ENCODE results near the gene TMX4.

Gene TMX4

GRCh38 chr20:8000796-8001195 is 18.8 kb downstream of the TMX4 start:
- no peak overlapping the region for H3K4me3 ChIP-seq (ENCODE audit: low read depth, low read length)
- no peak for TF ChIP-seq CTCF (IDR thresholded peaks at IDR 0.05; ENCODE audit: borderline replicate concordance, insufficient read depth, low read depth, low read length)

DNA sequence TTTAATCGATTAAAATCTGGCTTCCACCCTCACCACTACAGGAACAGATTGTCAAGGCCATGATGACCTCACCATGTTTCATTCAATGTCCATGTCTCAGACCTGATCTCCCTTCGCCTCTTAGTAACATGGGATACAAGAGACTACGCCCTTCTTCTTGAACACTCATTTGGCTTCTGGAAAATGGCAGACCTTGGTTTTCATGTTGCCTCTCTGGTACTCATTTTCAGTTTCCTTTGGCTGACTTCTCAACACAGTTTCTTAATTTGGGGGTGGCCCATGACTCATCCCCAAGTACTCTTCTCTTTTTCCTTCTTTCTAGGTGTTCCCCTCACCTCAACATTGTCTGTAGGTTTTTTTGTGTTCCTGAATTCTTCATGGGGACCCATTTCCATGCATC is 22.7 kb downstream of the TMX4 start:
- TF ChIP-seq CTCF (IDR thresholded peaks at IDR 0.05; ENCODE audit: borderline replicate concordance, insufficient read depth, low read depth, low read length): no peak
- H3K4me3 ChIP-seq (ENCODE audit: low read depth, low read length): no peak overlapping the region

DNA sequence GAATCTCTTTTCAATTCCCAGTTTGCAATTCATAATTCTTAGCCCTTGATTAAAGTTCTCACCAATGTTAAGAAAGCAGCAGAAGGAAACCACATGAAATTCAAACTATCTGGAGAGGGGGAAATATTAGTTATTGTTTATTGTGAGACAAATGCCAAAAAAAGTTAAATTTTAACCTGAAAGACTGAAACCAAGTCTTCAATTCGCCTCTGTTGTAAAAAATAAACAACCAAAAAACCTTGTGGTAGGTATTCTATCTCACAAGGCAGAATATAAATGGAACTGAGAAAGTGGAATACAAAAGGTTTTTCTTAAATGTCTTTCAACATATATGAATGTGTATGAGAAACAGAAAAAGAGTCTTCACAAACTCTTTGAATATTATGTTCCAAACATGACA is 24.8 kb downstream of the TMX4 start:
- no peak overlapping the region for H3K4me3 ChIP-seq (ENCODE audit: low read depth, low read length)
- TF ChIP-seq CTCF (IDR thresholded peaks at IDR 0.05; ENCODE audit: borderline replicate concordance, insufficient read depth, low read depth, low read length): no peak

DNA sequence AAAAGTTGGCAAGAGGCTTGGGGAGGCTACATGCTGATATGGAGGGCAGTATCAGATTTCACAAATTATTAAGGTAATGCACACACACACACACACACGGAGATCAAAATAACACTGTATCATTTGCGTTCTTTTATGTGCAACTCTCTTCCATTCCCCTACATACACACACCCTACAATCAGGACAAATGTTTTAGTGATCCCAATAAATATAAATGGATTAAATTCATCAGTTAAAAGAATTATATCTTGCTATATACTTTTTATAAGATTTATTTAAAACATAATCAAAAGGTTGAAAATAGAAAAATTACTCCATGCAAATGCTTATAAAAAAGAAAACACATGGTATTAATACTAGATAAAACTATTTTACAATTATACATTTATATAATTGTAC is 25.9 kb downstream of the TMX4 start:
- no peak overlapping the region for H3K4me3 ChIP-seq (ENCODE audit: low read depth, low read length)
- no peak for TF ChIP-seq CTCF (IDR thresholded peaks at IDR 0.05; ENCODE audit: borderline replicate concordance, insufficient read depth, low read depth, low read length)

- TF ChIP-seq CTCF (IDR thresholded peaks at IDR 0.05; ENCODE audit: borderline replicate concordance, insufficient read depth, low read depth, low read length): no peak
- no peak overlapping the region for H3K4me3 ChIP-seq (ENCODE audit: low read depth, low read length)
These were observed 26.3 kb downstream of the TMX4 start for GRCh38 chr20:7993238-7993637.

GRCh38 chr20:7990385-7990784 is 29.2 kb downstream of the TMX4 start:
- no peak for TF ChIP-seq CTCF (IDR thresholded peaks at IDR 0.05; ENCODE audit: borderline replicate concordance, insufficient read depth, low read depth, low read length)
- H3K4me3 ChIP-seq (ENCODE audit: low read depth, low read length): no peak overlapping the region

DNA sequence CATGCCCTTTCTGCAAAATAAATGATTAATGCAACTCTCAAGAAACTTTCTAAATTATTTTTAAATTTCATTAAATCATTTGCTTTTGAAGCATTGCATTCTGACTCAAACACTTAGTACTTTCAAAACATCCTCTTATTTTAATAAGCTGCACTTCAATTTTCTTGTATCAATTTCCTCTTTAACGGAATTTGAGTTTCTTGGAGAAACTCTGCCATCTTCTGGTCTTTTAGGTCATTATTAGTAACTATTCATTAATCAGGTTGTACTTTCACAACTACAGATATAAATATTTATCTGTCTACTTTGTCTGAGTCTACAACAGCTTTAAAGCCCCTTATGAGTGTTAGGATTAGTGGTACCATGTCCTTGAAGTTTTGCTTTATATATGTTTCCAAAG is 30.2 kb downstream of the TMX4 start:
- no peak overlapping the region for H3K4me3 ChIP-seq (ENCODE audit: low read depth, low read length)
- TF ChIP-seq CTCF (IDR thresholded peaks at IDR 0.05; ENCODE audit: borderline replicate concordance, insufficient read depth, low read depth, low read length): no peak
